HepG2 (cell line): ENCODE measurements around the gene SPACA9. TPM values are rescaled to one million over a fixed set of nuclear protein-coding genes. Genes with fewer than 3 reads are reported as not detected.

ENCODE experiments used
- ATF1 ChIP-seq: IDR thresholded peaks from 2 replicates; pipeline ENCODE4 v1.6.1; 2016; ENCODE audit warnings: mild to moderate bottlenecking, control low read depth
- ATF7-NPFF ChIP-seq: sonication (generic); formaldehyde crosslinking; IDR thresholded peaks from 2 replicates; pipeline ENCODE4 v1.8.1; 2023; ENCODE audit warnings: mild to moderate bottlenecking, low read depth, missing genetic modification reagents, moderate library complexity
- CREB1 ChIP-seq, 2 experiments: fragments of 450-650 bp in 1 of 2; IDR thresholded peaks; 2 replicates each; pipeline ENCODE4 v1.6.1; 2016 to 2017; ENCODE audit warnings: control low read depth in 1 of 2, mild to moderate bottlenecking in 1 of 2, missing compliant biosample characterization in 1 of 2, missing genetic modification characterization in 1 of 2
- ETV6 ChIP-seq: sonication (generic); formaldehyde crosslinking; conservative IDR thresholded peaks from 2 replicates; pipeline ENCODE4 v1.4.0; 2020; ENCODE audit warnings: missing genetic modification reagents
- GMEB1 ChIP-seq: sonication (generic); formaldehyde crosslinking; IDR thresholded peaks from 2 replicates; pipeline ENCODE4 v1.5.1; 2020; ENCODE audit warnings: missing genetic modification reagents, mild to moderate bottlenecking, borderline replicate concordance
- GTF3A ChIP-seq: sonication (generic); formaldehyde crosslinking; conservative IDR thresholded peaks from 2 replicates; pipeline ENCODE4 v1.4.0; 2020; ENCODE audit warnings: mild to moderate bottlenecking, missing genetic modification reagents
- HINFP ChIP-seq: sonication (generic); formaldehyde crosslinking; IDR thresholded peaks from 2 replicates; pipeline ENCODE4 v1.4.0; 2020; ENCODE audit warnings: low read depth, mild to moderate bottlenecking, missing genetic modification reagents
- HNF4G ChIP-seq, 2 experiments: sonication (generic) in 1 of 2; formaldehyde crosslinking in 1 of 2; IDR thresholded peaks; 2 replicates each; pipeline versions ENCODE4 v1.4.0 to v1.6.1; 2011 to 2020; ENCODE audit warnings: borderline replicate concordance in 2 of 2, low read depth in 2 of 2, mild to moderate bottlenecking in 2 of 2, low read length in 1 of 2, missing genetic modification reagents in 1 of 2, moderate library complexity in 1 of 2
- KAT2B ChIP-seq: fragments of 150-350 bp; IDR thresholded peaks from 2 replicates; pipeline ENCODE4 v1.6.1; 2014; ENCODE audit warnings: low read depth, low read length, borderline replicate concordance
- KDM2A ChIP-seq: sonication (generic); formaldehyde crosslinking; IDR thresholded peaks from 2 replicates; pipeline ENCODE4 v1.4.0; 2020; ENCODE audit warnings: low read depth, missing genetic modification reagents, borderline replicate concordance
- MED1 ChIP-seq: sonication (generic); formaldehyde crosslinking; IDR thresholded peaks from 2 replicates; pipeline ENCODE4 v1.4.0; 2020; ENCODE audit warnings: missing genetic modification reagents
- REL ChIP-seq: sonication (generic); formaldehyde crosslinking; conservative IDR thresholded peaks from 2 replicates; pipeline ENCODE4 v1.8.0; 2022; ENCODE audit warnings: mild to moderate bottlenecking, missing genetic modification reagents, moderate library complexity
- YEATS2 ChIP-seq: sonication (generic); formaldehyde crosslinking; IDR thresholded peaks from 2 replicates; pipeline ENCODE4 v1.4.0; 2020; ENCODE audit warnings: missing genetic modification reagents, borderline replicate concordance
- ZBTB7A ChIP-seq: sonication (generic); formaldehyde crosslinking; IDR thresholded peaks from 2 replicates; pipeline ENCODE4 v1.8.0; 2022; ENCODE audit warnings: mild to moderate bottlenecking, missing genetic modification reagents
- ZNF234 ChIP-seq: sonication (generic); formaldehyde crosslinking; conservative IDR thresholded peaks from 2 replicates; pipeline ENCODE4 v1.5.1; 2020; ENCODE audit warnings: mild to moderate bottlenecking, missing genetic modification reagents
- ZNF275 ChIP-seq: sonication (generic); formaldehyde crosslinking; IDR thresholded peaks from 2 replicates; pipeline ENCODE4 v1.8.0; 2022; ENCODE audit warnings: missing genetic modification reagents, mild to moderate bottlenecking, inconsistent platforms, borderline replicate concordance
- polyA plus RNA-seq, 8 experiments: library from polyadenylated mRNA; depleted of rRNA in 3 of 8; stranded (reverse) in 7 of 8; unstranded in 1 of 8; fragments of >200 nt; fragmentation: Illumina TruSeq in 4 of 8; extraction: Trizol in 4 of 8; gene quantifications; 2 replicates each; pipeline versions ENCODE4 v1.2.1 to v1.2.3, GENCODE V29; 2011 to 2016; ENCODE audit warnings: low read depth in 4 of 8, missing spikeins in 1 of 8, mixed read lengths in 1 of 8; ENCODE audit not compliant: insufficient read depth in 1 of 8
- total RNA-seq, 5 experiments: library from RNA; depleted of rRNA; stranded (reverse); fragments of >200 nt; fragmentation: Illumina TruSeq; extraction: Trizol; gene quantifications; 2 replicates each; pipeline ENCODE4 v1.2.3, GENCODE V29; 2016; ENCODE audit warnings: low read depth in 1 of 5
- TF ChIP-seq, protein P1 (sequence below): sonication (generic); formaldehyde crosslinking; IDR thresholded peaks from 2 replicates; pipeline ENCODE4 v1.8.0; 2022; ENCODE audit warnings: missing genetic modification reagents, low read depth, mild to moderate bottlenecking, borderline replicate concordance
- TF ChIP-seq, protein P2 (sequence below): sonication (generic); formaldehyde crosslinking; IDR thresholded peaks from 2 replicates; pipeline ENCODE4 v1.8.1; 2022; ENCODE audit warnings: low read depth, mild to moderate bottlenecking, missing genetic modification reagents

The SPACA9 gene
- total and polyA plus RNA-seq, 2 of the 13 experiments (the other 11 are each of a cell fraction or from before 2014, with no cell fraction given): 0.15 to 0.38 TPM

- TF ChIP-seq GMEB1 (CRISPR knock-in tag) (peak; percentile 70), MED1 (CRISPR knock-in tag) (peak; percentile 49; the same call in 1 of the 2 replicates), ATF1 (CRISPR knock-in tag) (peak; percentile 90), ATF7-NPFF (no peak; the same call in 1 of the 2 replicates), KDM2A (CRISPR knock-in tag) (peak; percentile 89), CREB1 (IDR thresholded peaks at IDR 0.05) (peak; percentile 94), CREB1 (CRISPR knock-in tag; IDR thresholded peaks at IDR 0.05) (peak; percentile 90), REL (CRISPR knock-in tag) (no peak), ETV6 (CRISPR knock-in tag) (0 out of 2 replicates have a peak, but pooled peaks have one; percentile 17), GTF3A (CRISPR knock-in tag) (0 out of 2 replicates have a peak, but pooled peaks have one; percentile 38), HNF4G (IDR thresholded peaks at IDR 0.05; ENCODE audit: borderline replicate concordance, low read depth, low read length) (peak; percentile 12; the same call in 1 of the 2 replicates), HNF4G (CRISPR knock-in tag; IDR thresholded peaks at IDR 0.05; ENCODE audit: borderline replicate concordance, low read depth) (peak; percentile 36; the same call in 1 of the 2 replicates), ZNF275 (CRISPR knock-in tag) (no peak), ZBTB7A (CRISPR knock-in tag) (0 out of 2 replicates have a peak, but pooled peaks have one; percentile 33), KAT2B (no peak), ZNF234 (CRISPR knock-in tag) (no peak), HINFP (CRISPR knock-in tag) (peak; percentile 46; the same call in 1 of the 2 replicates), YEATS2 (CRISPR knock-in tag) (0 out of 2 replicates have a peak, but pooled peaks have one; percentile 29)
- TF ChIP-seq, protein P1, sequence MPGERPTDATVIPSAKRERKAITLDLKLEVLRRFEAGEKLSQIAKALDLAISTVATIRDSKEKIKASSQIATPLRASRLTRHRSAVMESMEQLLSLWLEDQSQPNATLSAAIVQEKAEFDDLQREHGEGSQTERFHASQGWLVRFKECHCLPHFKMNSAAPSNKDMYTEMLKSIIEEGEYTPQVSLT (CRISPR knock-in tag): no peak
- TF ChIP-seq, protein P2, sequence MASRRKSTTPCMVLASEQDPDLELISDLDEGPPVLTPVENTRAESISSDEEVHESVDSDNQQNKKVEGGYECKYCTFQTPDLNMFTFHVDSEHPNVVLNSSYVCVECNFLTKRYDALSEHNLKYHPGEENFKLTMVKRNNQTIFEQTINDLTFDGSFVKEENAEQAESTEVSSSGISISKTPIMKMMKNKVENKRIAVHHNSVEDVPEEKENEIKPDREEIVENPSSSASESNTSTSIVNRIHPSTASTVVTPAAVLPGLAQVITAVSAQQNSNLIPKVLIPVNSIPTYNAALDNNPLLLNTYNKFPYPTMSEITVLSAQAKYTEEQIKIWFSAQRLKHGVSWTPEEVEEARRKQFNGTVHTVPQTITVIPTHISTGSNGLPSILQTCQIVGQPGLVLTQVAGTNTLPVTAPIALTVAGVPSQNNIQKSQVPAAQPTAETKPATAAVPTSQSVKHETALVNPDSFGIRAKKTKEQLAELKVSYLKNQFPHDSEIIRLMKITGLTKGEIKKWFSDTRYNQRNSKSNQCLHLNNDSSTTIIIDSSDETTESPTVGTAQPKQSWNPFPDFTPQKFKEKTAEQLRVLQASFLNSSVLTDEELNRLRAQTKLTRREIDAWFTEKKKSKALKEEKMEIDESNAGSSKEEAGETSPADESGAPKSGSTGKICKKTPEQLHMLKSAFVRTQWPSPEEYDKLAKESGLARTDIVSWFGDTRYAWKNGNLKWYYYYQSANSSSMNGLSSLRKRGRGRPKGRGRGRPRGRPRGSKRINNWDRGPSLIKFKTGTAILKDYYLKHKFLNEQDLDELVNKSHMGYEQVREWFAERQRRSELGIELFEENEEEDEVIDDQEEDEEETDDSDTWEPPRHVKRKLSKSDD (CRISPR knock-in tag): peak; percentile 77
These were observed 639 bp upstream of the SPACA9 start, which contains the start of gene AK8 (continued) for GRCh38 chr9:132877824-132878694.
